Adipocyte (in vitro differentiated cells): ENCODE data around the gene SLC7A7.
"Not testable (repeated sequence)": the region's sequence is repeated elsewhere in the genome, so short reads cannot be mapped to it uniquely, and the experiment has no call there.

Experiments
- DNase-seq: peaks from one replicate; pipeline ENCODE4 v3.0.0-alpha.2; 2015; ENCODE audit warnings: low read depth
- H3K27me3 ChIP-seq: replicated peaks from 2 replicates; pipeline ENCODE4 v1.7.0; 2013; ENCODE audit warnings: mild to moderate bottlenecking, low read length, moderate library complexity; ENCODE audit not compliant: control insufficient read depth, insufficient read depth
- H3K36me3 ChIP-seq: 2 replicates; pipeline ENCODE4 v1.7.0; 2013; ENCODE audit warnings: low read length, mild to moderate bottlenecking, moderate library complexity; ENCODE audit not compliant: control insufficient read depth, insufficient read depth, severe bottlenecking
- H3K4me1 ChIP-seq: 2 replicates; pipeline ENCODE4 v1.7.0; 2013; ENCODE audit warnings: mild to moderate bottlenecking, low read length, moderate library complexity; ENCODE audit not compliant: control insufficient read depth, insufficient read depth
- H3K4me3 ChIP-seq: 2 replicates; pipeline ENCODE4 v1.7.0; 2013; ENCODE audit warnings: mild to moderate bottlenecking, low read length, moderate library complexity
- H3K9ac ChIP-seq: 2 replicates; pipeline ENCODE4 v1.7.0; 2013; ENCODE audit warnings: mild to moderate bottlenecking, low read length, moderate library complexity
- H3K9me3 ChIP-seq: 2 replicates; pipeline ENCODE4 v1.7.0; 2013; ENCODE audit warnings: mild to moderate bottlenecking, low read length, moderate library complexity; ENCODE audit not compliant: control insufficient read depth

Gene SLC7A7

GRCh38 chr14:22814941-22815713, at the start of gene SLC7A7:
Gene SLC7A7 (minus strand): TSS chr14:22815435. CDS start chr14:22813398, 2,037 bp downstream.
- H3K27me3 ChIP-seq = no peaks in the 10 kb centered on the region
- no peak for DNase-seq
- no peak within 1 kb of the TSS for H3K9ac ChIP-seq
- peaks cover 24% of the 10 kb centered on the region for H3K4me1 ChIP-seq
- H3K36me3 ChIP-seq = no peaks in the 10 kb centered on the region
- no peak within 1 kb of the TSS for H3K4me3 ChIP-seq
- no peaks in the 10 kb centered on the region for H3K9me3 ChIP-seq

- H3K9ac ChIP-seq = no peak overlapping the region
- no peaks in the 10 kb centered on the region for H3K27me3 ChIP-seq
- H3K4me3 ChIP-seq = no peak overlapping the region
- H3K9me3 ChIP-seq = peaks cover 5% of the 10 kb centered on the region
- no peaks in the 10 kb centered on the region for H3K4me1 ChIP-seq
- no peak for DNase-seq
- H3K36me3 ChIP-seq = no peaks in the 10 kb centered on the region
These were observed 49.7 kb upstream of the SLC7A7 start for GRCh38 chr14:22864979-22865378.

GRCh38 chr14:22861651-22862050, 46.4 kb upstream of the SLC7A7 start:
- Histone ChIP-seq H3K4me3 (no peak overlapping the region), H3K27me3 (no peaks in the 10 kb centered on the region), H3K9ac (no peak overlapping the region), H3K36me3 (no peaks in the 10 kb centered on the region), H3K9me3 (peaks cover 5% of the 10 kb centered on the region), H3K4me1 (no peaks in the 10 kb centered on the region)
- no peak for DNase-seq

GRCh38 chr14:22860377-22860776, 45.1 kb upstream of the SLC7A7 start:
- not testable (repeated sequence) for H3K4me1 ChIP-seq, H3K27me3 ChIP-seq, DNase-seq, H3K4me3 ChIP-seq, H3K36me3 ChIP-seq, H3K9me3 ChIP-seq, H3K9ac ChIP-seq

- Histone ChIP-seq H3K27me3 (no peaks in the 10 kb centered on the region), H3K4me3 (no peak overlapping the region), H3K36me3 (no peaks in the 10 kb centered on the region), H3K9me3 (peaks cover under 1% of the 10 kb centered on the region), H3K9ac (no peak overlapping the region), H3K4me1 (peaks cover 20% of the 10 kb centered on the region)
- DNase-seq = no peak
These were observed 41.2 kb upstream of the SLC7A7 start for GRCh38 chr14:22856428-22856827.

- no peaks in the 10 kb centered on the region for H3K36me3 ChIP-seq
- H3K4me1 ChIP-seq = peaks cover 32% of the 10 kb centered on the region
- H3K4me3 ChIP-seq = no peak overlapping the region
- no peak for DNase-seq
- no peaks in the 10 kb centered on the region for H3K27me3 ChIP-seq
- H3K9me3 ChIP-seq = no peaks in the 10 kb centered on the region
- H3K9ac ChIP-seq = no peak overlapping the region
These were observed 39.9 kb upstream of the SLC7A7 start for GRCh38 chr14:22854963-22855724.

- not testable (repeated sequence) for H3K36me3 ChIP-seq, H3K27me3 ChIP-seq, H3K9ac ChIP-seq, H3K9me3 ChIP-seq, H3K4me3 ChIP-seq, DNase-seq
- H3K4me1 ChIP-seq = peaks cover 41% of the 10 kb centered on the region
These were observed 39.1 kb upstream of the SLC7A7 start for GRCh38 chr14:22854296-22854695.

- no peaks in the 10 kb centered on the region for H3K36me3 ChIP-seq
- no peaks in the 10 kb centered on the region for H3K27me3 ChIP-seq
- H3K4me1 ChIP-seq = peaks cover 52% of the 10 kb centered on the region
- H3K9ac ChIP-seq = peak overlapping the region; percentile 90
- no peaks in the 10 kb centered on the region for H3K9me3 ChIP-seq
- DNase-seq = peak; percentile 94
- peak overlapping the region; percentile 82 for H3K4me3 ChIP-seq
These were observed 37.9 kb upstream of the SLC7A7 start for GRCh38 chr14:22852940-22853767.

- Histone ChIP-seq H3K4me1 (peaks cover 58% of the 10 kb centered on the region), H3K27me3 (no peaks in the 10 kb centered on the region), H3K9me3 (no peaks in the 10 kb centered on the region), H3K4me3 (peak overlapping the region; percentile 82), H3K36me3 (no peaks in the 10 kb centered on the region), H3K9ac (peak overlapping the region; percentile 90)
- DNase-seq = no peak
These were observed 37.3 kb upstream of the SLC7A7 start for GRCh38 chr14:22852599-22852939.

GRCh38 chr14:22852178-22852577, 36.9 kb upstream of the SLC7A7 start:
- Histone ChIP-seq H3K9ac (peak overlapping the region; percentile 90), H3K4me1 (peaks cover 59% of the 10 kb centered on the region), H3K4me3 (peak overlapping the region; percentile 1)
- not testable (repeated sequence) for H3K9me3 ChIP-seq, H3K36me3 ChIP-seq, H3K27me3 ChIP-seq, DNase-seq
